ENCODE measurements around the gene FHOD3. TPM values are rescaled to one million over a fixed set of nuclear protein-coding genes. Genes with fewer than 3 reads are reported as not detected.

FHOD3 gene
- total RNA-seq, 1 experiment from 2014 or later: 10.6 TPM

GRCh38 chr18:36613069-36613468 is 315.6 kb downstream of the FHOD3 start:
- no peaks in the 10 kb centered on the region for H4K20me1 ChIP-seq (ENCODE audit: insufficient read depth)
- no peaks in the 10 kb centered on the region for H3K79me2 ChIP-seq (ENCODE audit: low read depth)
- intact Hi-C loops (cut with micrococcal nuclease; ENCODE audit: unreplicated experiment): no loop called here
- H3K36me3 ChIP-seq (ENCODE audit: low read depth): no peaks in the 10 kb centered on the region
- no peak overlapping the region for H3K4me2 ChIP-seq
- no peak overlapping the region for H3K4me3 ChIP-seq
- H3K27ac ChIP-seq: no peak overlapping the region
- H3K9me2 ChIP-seq (ENCODE audit: insufficient read depth): no peaks in the 10 kb centered on the region
- DNase-seq: no peak
- H2AFZ ChIP-seq: no peak overlapping the region
- no TSS peak for BruUV-seq (replicated peaks)
- H3K27me3 ChIP-seq (ENCODE audit: insufficient read depth, low read depth): no peaks in the 10 kb centered on the region
- ChIA-PET POLR2A (ENCODE audit: unreplicated experiment) (no interaction called here), CTCF (no interaction called here)
- H3K4me1 ChIP-seq (replicated peaks; ENCODE audit: insufficient read depth): no peaks in the 10 kb centered on the region
- no peak for TF ChIP-seq CTCF (conservative IDR thresholded peaks at IDR 0.05)
- no peak for TF ChIP-seq EZH2 (IDR thresholded peaks at IDR 0.05; ENCODE audit: low read depth)
- H3K9me3 ChIP-seq (ENCODE audit: insufficient read depth, low read depth): no peaks in the 10 kb centered on the region
- no peaks in the 10 kb centered on the region for H3F3A ChIP-seq (ENCODE audit: insufficient read depth, low read depth)

- no peaks in the 10 kb centered on the region for H3K4me1 ChIP-seq (replicated peaks; ENCODE audit: insufficient read depth)
- no peak overlapping the region for H3K27ac ChIP-seq
- H3K27me3 ChIP-seq (ENCODE audit: insufficient read depth, low read depth): no peaks in the 10 kb centered on the region
- TF ChIP-seq EZH2 (IDR thresholded peaks at IDR 0.05; ENCODE audit: low read depth): no peak
- TF ChIP-seq CTCF (conservative IDR thresholded peaks at IDR 0.05): no peak
- no peak for DNase-seq
- no peak overlapping the region for H3K4me3 ChIP-seq
- no peaks in the 10 kb centered on the region for H4K20me1 ChIP-seq (ENCODE audit: insufficient read depth)
- H3K4me2 ChIP-seq: no peak overlapping the region
- H3K9me3 ChIP-seq (ENCODE audit: insufficient read depth, low read depth): no peaks in the 10 kb centered on the region
- CTCF ChIA-PET: no interaction called here
- no peaks in the 10 kb centered on the region for H3K79me2 ChIP-seq (ENCODE audit: low read depth)
- H3F3A ChIP-seq (ENCODE audit: insufficient read depth, low read depth): no peaks in the 10 kb centered on the region
- H3K36me3 ChIP-seq (ENCODE audit: low read depth): no peaks in the 10 kb centered on the region
- no TSS peak for BruUV-seq (replicated peaks)
- H3K9me2 ChIP-seq (ENCODE audit: insufficient read depth): no peaks in the 10 kb centered on the region
- POLR2A ChIA-PET (ENCODE audit: unreplicated experiment): no interaction called here
- H2AFZ ChIP-seq: no peak overlapping the region
- intact Hi-C loops (cut with micrococcal nuclease; ENCODE audit: unreplicated experiment): no loop called here
Observed at GRCh38 chr18:36613810-36614209, 316.3 kb downstream of the FHOD3 start.

- peak; percentile 39; the same call in 1 of the 2 replicates for TF ChIP-seq CTCF (conservative IDR thresholded peaks at IDR 0.05)
- TF ChIP-seq EZH2 (IDR thresholded peaks at IDR 0.05; ENCODE audit: low read depth): no peak
Observed at GRCh38 chr18:36620788-36621187, 323.3 kb downstream of the FHOD3 start.

More at GRCh38 chr18:36620788-36621187, 323.3 kb downstream of the FHOD3 start:
- no peaks in the 10 kb centered on the region for H3F3A ChIP-seq (ENCODE audit: insufficient read depth, low read depth)
- no peaks in the 10 kb centered on the region for H3K79me2 ChIP-seq (ENCODE audit: low read depth)
- ChIA-PET POLR2A (ENCODE audit: unreplicated experiment) (no interaction called here), CTCF (no interaction called here)
- BruUV-seq (replicated peaks): no TSS peak
- no peak for DNase-seq
- H3K9me3 ChIP-seq (ENCODE audit: insufficient read depth, low read depth): no peaks in the 10 kb centered on the region
- H3K4me1 ChIP-seq (replicated peaks; ENCODE audit: insufficient read depth): no peaks in the 10 kb centered on the region
- no peak overlapping the region for H3K27ac ChIP-seq
- H4K20me1 ChIP-seq (ENCODE audit: insufficient read depth): no peaks in the 10 kb centered on the region
- H2AFZ ChIP-seq: no peak overlapping the region
- intact Hi-C loops (cut with micrococcal nuclease; ENCODE audit: unreplicated experiment): no loop called here
- H3K36me3 ChIP-seq (ENCODE audit: low read depth): no peaks in the 10 kb centered on the region
- no peak overlapping the region for H3K4me2 ChIP-seq
- H3K27me3 ChIP-seq (ENCODE audit: insufficient read depth, low read depth): no peaks in the 10 kb centered on the region
- no peaks in the 10 kb centered on the region for H3K9me2 ChIP-seq (ENCODE audit: insufficient read depth)
- H3K4me3 ChIP-seq: no peak overlapping the region

Measured in PC-9 (cell line).